ENCODE measurements around the gene CHRNB2.

The CHRNB2 gene

GRCh38 chr1:154582885-154583284 lies 15.3 kb downstream of the CHRNB2 start:
- DNase-seq: no peak

- DNase-seq: no peak
These were observed 16.2 kb downstream of the CHRNB2 start for GRCh38 chr1:154583773-154584172.

- DNase-seq: no peak
These were observed 16.9 kb downstream of the CHRNB2 start for GRCh38 chr1:154584267-154584994.

GRCh38 chr1:154586231-154586630 lies 18.7 kb downstream of the CHRNB2 start:
- no peak for DNase-seq

GRCh38 chr1:154586641-154587040 lies 19.1 kb downstream of the CHRNB2 start:
- no peak for DNase-seq

GRCh38 chr1:154589780-154590179 lies 22.2 kb downstream of the CHRNB2 start:
- no peak for DNase-seq

GRCh38 chr1:154590756-154591155 lies 23.2 kb downstream of the CHRNB2 start:
- DNase-seq: no peak

GRCh38 chr1:154591206-154591605 lies 23.6 kb downstream of the CHRNB2 start:
- no peak for DNase-seq

GRCh38 chr1:154593390-154593789 lies 25.8 kb downstream of the CHRNB2 start:
- no peak for DNase-seq

- no peak for DNase-seq
These were observed 27.2 kb downstream of the CHRNB2 start for GRCh38 chr1:154594811-154595210.

- no peak for DNase-seq
These were observed 28.0 kb downstream of the CHRNB2 start for GRCh38 chr1:154595621-154596020.

- DNase-seq: no peak
These were observed 31.5 kb downstream of the CHRNB2 start for GRCh38 chr1:154598871-154599635.

- DNase-seq: no peak
These were observed 32.1 kb downstream of the CHRNB2 start for GRCh38 chr1:154599658-154600057.

- no peak for DNase-seq
These were observed 35.7 kb downstream of the CHRNB2 start for GRCh38 chr1:154603317-154603716.

- DNase-seq: no peak
These were observed 38.0 kb downstream of the CHRNB2 start for GRCh38 chr1:154605534-154605933.

GRCh38 chr1:154607106-154607608 lies 39.6 kb downstream of the CHRNB2 start:
- peak; percentile 22 for DNase-seq

GRCh38 chr1:154607609-154608396 lies 40.2 kb downstream of the CHRNB2 start, which contains the start of gene ADAR:
Gene ADAR, minus strand, starts transcription at chr1:154608186. Its CDS starts 180 bp downstream, at chr1:154608006.
- DNase-seq: peak; percentile 96

GRCh38 chr1:154608397-154609270 lies 41.1 kb downstream of the CHRNB2 start:
- DNase-seq: peak; percentile 51

- peak; percentile 55 for DNase-seq
These were observed 42.1 kb downstream of the CHRNB2 start for GRCh38 chr1:154609398-154610380.

GRCh38 chr1:154611150-154611862 lies 43.7 kb downstream of the CHRNB2 start:
- no peak for DNase-seq
